Prostate gland (tissue), 2 donors: ENCODE results near the gene ZCCHC10.

Experiments used
- POLR2AphosphoS5 ChIP-seq: sonication (generic); formaldehyde crosslinking; IDR thresholded peaks from one replicate; pipeline ENCODE4 v1.6.1; 2017; ENCODE audit warnings: antibody characterized with exemption
- TF ChIP-seq, protein P1 (sequence below), 4 experiments: fragments of 200-600 bp in 2 of 4; fragments of 450-650 bp in 2 of 4; sonication (generic) in 2 of 4; IDR thresholded peaks; 1 replicate in 3 of 4; 2 replicates in 1 of 4; pipeline ENCODE4 v1.5.1; 2016 to 2019; ENCODE audit warnings: antibody characterized with exemption in 4 of 4, mild to moderate bottlenecking in 2 of 4, moderate library complexity in 2 of 4

DNA sequence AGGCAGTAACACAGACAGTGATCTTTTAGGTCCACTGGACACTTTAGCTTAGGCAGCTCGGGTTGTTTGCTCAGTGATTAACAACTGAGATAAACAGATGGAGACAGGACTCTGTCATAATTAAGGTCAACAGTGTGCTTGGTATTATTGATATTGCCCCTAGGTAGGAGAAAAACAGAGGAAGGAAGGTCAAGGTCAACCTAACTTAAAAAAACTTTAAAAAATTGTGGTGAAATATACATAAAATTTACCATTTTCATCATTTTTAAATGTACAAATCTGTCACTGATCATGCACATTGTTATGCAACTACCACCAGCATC is 23.3 kb upstream of the ZCCHC10 start:
- TF ChIP-seq POLR2AphosphoS5 = no peak
- TF ChIP-seq, protein P1, sequence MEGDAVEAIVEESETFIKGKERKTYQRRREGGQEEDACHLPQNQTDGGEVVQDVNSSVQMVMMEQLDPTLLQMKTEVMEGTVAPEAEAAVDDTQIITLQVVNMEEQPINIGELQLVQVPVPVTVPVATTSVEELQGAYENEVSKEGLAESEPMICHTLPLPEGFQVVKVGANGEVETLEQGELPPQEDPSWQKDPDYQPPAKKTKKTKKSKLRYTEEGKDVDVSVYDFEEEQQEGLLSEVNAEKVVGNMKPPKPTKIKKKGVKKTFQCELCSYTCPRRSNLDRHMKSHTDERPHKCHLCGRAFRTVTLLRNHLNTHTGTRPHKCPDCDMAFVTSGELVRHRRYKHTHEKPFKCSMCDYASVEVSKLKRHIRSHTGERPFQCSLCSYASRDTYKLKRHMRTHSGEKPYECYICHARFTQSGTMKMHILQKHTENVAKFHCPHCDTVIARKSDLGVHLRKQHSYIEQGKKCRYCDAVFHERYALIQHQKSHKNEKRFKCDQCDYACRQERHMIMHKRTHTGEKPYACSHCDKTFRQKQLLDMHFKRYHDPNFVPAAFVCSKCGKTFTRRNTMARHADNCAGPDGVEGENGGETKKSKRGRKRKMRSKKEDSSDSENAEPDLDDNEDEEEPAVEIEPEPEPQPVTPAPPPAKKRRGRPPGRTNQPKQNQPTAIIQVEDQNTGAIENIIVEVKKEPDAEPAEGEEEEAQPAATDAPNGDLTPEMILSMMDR (IDR thresholded peaks at IDR 0.05) = no peak
